Suprapubic skin (tissue), 4 donors: ENCODE data around the gene LZTS3. TPM values are rescaled to one million over a fixed set of nuclear protein-coding genes. Genes with fewer than 3 reads are reported as not detected.

Experiments used
- DNase-seq, 2 donors: peaks; one replicate each; pipeline ENCODE4 v3.0.0-alpha.2; 2019; ENCODE audit warnings: low spot score in 2 of 2
- H3K27ac ChIP-seq: fragments of 200-600 bp; sonication (generic); one replicate; pipeline ENCODE4 v1.5.1; 2019
- H3K27me3 ChIP-seq: fragments of 200-600 bp; sonication (generic); one replicate; pipeline ENCODE4 v1.5.1; 2019
- H3K36me3 ChIP-seq: fragments of 200-600 bp; sonication (generic); one replicate; pipeline ENCODE4 v1.5.1; 2019
- H3K4me1 ChIP-seq: fragments of 200-600 bp; sonication (generic); one replicate; pipeline ENCODE4 v1.5.1; 2019
- H3K4me3 ChIP-seq: fragments of 200-600 bp; sonication (generic); one replicate; pipeline ENCODE4 v1.5.1; 2019; ENCODE audit warnings: mild to moderate bottlenecking
- H3K9me3 ChIP-seq: fragments of 200-600 bp; sonication (generic); one replicate; pipeline ENCODE4 v1.5.1; 2019
- CTCF ChIP-seq, 2 donors: fragments of 200-600 bp in 1 of 2; fragments of 450-650 bp in 1 of 2; sonication (generic) in 1 of 2; IDR thresholded peaks; one replicate each; pipeline ENCODE4 v1.5.1; 2016 to 2019; ENCODE audit warnings: antibody characterized with exemption in 2 of 2, mild to moderate bottlenecking in 1 of 2, moderate library complexity in 1 of 2
- EP300 ChIP-seq: sonication (generic); formaldehyde crosslinking; IDR thresholded peaks from one replicate; pipeline ENCODE4 v1.6.1; 2017; ENCODE audit warnings: antibody characterized with exemption
- POLR2A ChIP-seq, 2 donors: fragments of 450-650 bp; IDR thresholded peaks; one replicate each; pipeline ENCODE4 v1.6.1; 2017; ENCODE audit warnings: antibody characterized with exemption in 2 of 2, mild to moderate bottlenecking in 2 of 2, moderate library complexity in 2 of 2
- POLR2AphosphoS5 ChIP-seq, 3 donors: sonication (generic); formaldehyde crosslinking; IDR thresholded peaks; one replicate each; pipeline ENCODE4 v1.6.1; 2017; ENCODE audit warnings: antibody characterized with exemption in 3 of 3
- WGBS: methylation state at CpG from one replicate; pipeline ENCODE4 v1.1.5; 2018; 5-methylcytosine and 5-hydroxymethylcytosine counted together
- total RNA-seq, 4 donors: library from RNA; depleted of rRNA; stranded (reverse); fragments of >200 nt; gene quantifications; one replicate each; pipeline ENCODE4 v1.1.0, GENCODE V29; 2016

The LZTS3 gene
- total RNA-seq, 4 donors from 2014 or later: 4.8 to 9.3 (median 6.7) TPM

- TF ChIP-seq EP300 (no peak), POLR2A (IDR thresholded peaks at IDR 0.05) (no peak), POLR2AphosphoS5 (IDR thresholded peaks at IDR 0.05) (no peak), CTCF (IDR thresholded peaks at IDR 0.05) (no peak)
- 50% methylated on average over 4 of the region's 5 CpGs for WGBS
- Histone ChIP-seq H3K9me3 (no peaks in the 10 kb centered on the region), H3K4me1 (peaks cover 35% of the 10 kb centered on the region), H3K27ac (no peak overlapping the region), H3K4me3 (no peak overlapping the region), H3K27me3 (no peaks in the 10 kb centered on the region), H3K36me3 (no peaks in the 10 kb centered on the region)
- no peak for DNase-seq
Observed at GRCh38 chr20:3161316-3162079, 11.9 kb downstream of the LZTS3 start.

GRCh38 chr20:3160418-3160817, 12.9 kb downstream of the LZTS3 start:
- Histone ChIP-seq H3K36me3 (no peaks in the 10 kb centered on the region), H3K4me1 (peaks cover 43% of the 10 kb centered on the region), H3K4me3 (peak overlapping the region; percentile 98), H3K27me3 (no peaks in the 10 kb centered on the region), H3K9me3 (no peaks in the 10 kb centered on the region), H3K27ac (no peak overlapping the region)
- WGBS: 94% methylated on average over 6 of the region's 6 CpGs
- no peak for DNase-seq
- TF ChIP-seq POLR2A (IDR thresholded peaks at IDR 0.05) (no peak), POLR2AphosphoS5 (IDR thresholded peaks at IDR 0.05) (no peak), CTCF (IDR thresholded peaks at IDR 0.05) (no peak), EP300 (no peak)

- H3K27ac ChIP-seq: peak overlapping the region; percentile 92
- WGBS: 0% methylated on average over 10 of the region's 10 CpGs
- no peaks in the 10 kb centered on the region for H3K27me3 ChIP-seq
- no peaks in the 10 kb centered on the region for H3K9me3 ChIP-seq
- TF ChIP-seq CTCF (IDR thresholded peaks at IDR 0.05) (no peak), POLR2A (IDR thresholded peaks at IDR 0.05) (no peak), POLR2AphosphoS5 (IDR thresholded peaks at IDR 0.05) (no peak), EP300 (no peak)
- H3K36me3 ChIP-seq: peaks cover 5% of the 10 kb centered on the region
- H3K4me3 ChIP-seq: peak overlapping the region; percentile 98
- DNase-seq: no peak
- peaks cover 46% of the 10 kb centered on the region for H3K4me1 ChIP-seq
Observed at GRCh38 chr20:3158968-3159431, 14.3 kb downstream of the LZTS3 start.

- peaks cover 55% of the 10 kb centered on the region for H3K4me1 ChIP-seq
Observed at GRCh38 chr20:3157817-3158216, 15.5 kb downstream of the LZTS3 start.

More at GRCh38 chr20:3157817-3158216, 15.5 kb downstream of the LZTS3 start:
- no peaks in the 10 kb centered on the region for H3K27me3 ChIP-seq
- no peak overlapping the region for H3K27ac ChIP-seq
- H3K36me3 ChIP-seq: peaks cover 5% of the 10 kb centered on the region
- no peaks in the 10 kb centered on the region for H3K9me3 ChIP-seq
- WGBS: 80% methylated on average over 11 of the region's 11 CpGs
- DNase-seq: no peak
- peak overlapping the region; percentile 98 for H3K4me3 ChIP-seq
- TF ChIP-seq EP300 (no peak), CTCF (IDR thresholded peaks at IDR 0.05) (no peak), POLR2AphosphoS5 (IDR thresholded peaks at IDR 0.05) (no peak), POLR2A (IDR thresholded peaks at IDR 0.05) (no peak)
